ENCODE results near the gene ZNF236. TPM values are rescaled to one million over a fixed set of nuclear protein-coding genes. Genes with fewer than 3 reads are reported as not detected.

Gene ZNF236
- total and polyA plus RNA-seq, 5 donors from 2014 or later = 5.5 to 26.1 (median 8.1) TPM

DNA sequence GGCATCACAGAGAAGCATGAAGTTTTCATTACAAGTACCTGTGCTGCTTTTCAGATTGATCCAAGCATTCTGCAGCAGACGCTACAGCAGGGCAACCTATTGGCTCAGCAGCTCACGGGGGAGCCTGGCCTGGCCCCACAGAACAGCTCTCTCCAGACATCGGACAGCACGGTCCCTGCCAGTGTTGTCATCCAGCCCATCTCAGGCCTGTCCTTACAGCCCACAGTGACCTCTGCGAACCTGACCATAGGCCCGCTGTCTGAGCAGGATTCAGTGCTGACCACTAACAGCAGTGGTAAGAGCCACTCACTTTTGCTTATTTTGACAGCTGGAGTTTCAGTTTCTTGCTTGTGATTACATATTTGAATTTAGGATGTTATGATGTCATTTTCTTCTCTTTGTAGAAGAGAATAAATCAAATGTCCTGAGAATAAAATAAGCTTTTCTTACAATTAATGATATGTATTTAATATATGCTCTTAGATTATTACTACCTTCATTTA, 104.9 kb downstream of the ZNF236 start:
- Histone ChIP-seq H3K4me3 (ENCODE audit: low read depth, low read length) (no peak overlapping the region), H3K36me3 (ENCODE audit: control insufficient read depth, insufficient read depth, low read length) (peaks cover 70% of the 10 kb centered on the region), H3K9me3 (ENCODE audit: control insufficient read depth in 2 of 2, low read length in 2 of 2) (no peaks in the 10 kb centered on the region), H3K27ac (ENCODE audit: insufficient read depth, low read length, poor library complexity, severe bottlenecking) (no peak overlapping the region), H3K27me3 (ENCODE audit: control insufficient read depth, insufficient read depth, low read length) (no peaks in the 10 kb centered on the region), H3K4me1 (ENCODE audit: control insufficient read depth, insufficient read depth, low read length, poor library complexity, severe bottlenecking) (no peaks in the 10 kb centered on the region)
- H3K4me3 Mint-ChIP-seq = no peak overlapping the region
- no peak overlapping the region for H3K27ac Mint-ChIP-seq
- DNase-seq (no peak), ATAC-seq (ENCODE audit: low read depth in 2 of 2) (no peak)
- H3K9me3 Mint-ChIP-seq = no peaks in the 10 kb centered on the region
- H3K4me1 Mint-ChIP-seq = peaks cover 0 to 2% (median under 1%) of the 10 kb centered on the region in 4 donors
- no peaks in the 10 kb centered on the region for H3K27me3 Mint-ChIP-seq
- H3K36me3 Mint-ChIP-seq = peaks cover 63% of the 10 kb centered on the region

DNA sequence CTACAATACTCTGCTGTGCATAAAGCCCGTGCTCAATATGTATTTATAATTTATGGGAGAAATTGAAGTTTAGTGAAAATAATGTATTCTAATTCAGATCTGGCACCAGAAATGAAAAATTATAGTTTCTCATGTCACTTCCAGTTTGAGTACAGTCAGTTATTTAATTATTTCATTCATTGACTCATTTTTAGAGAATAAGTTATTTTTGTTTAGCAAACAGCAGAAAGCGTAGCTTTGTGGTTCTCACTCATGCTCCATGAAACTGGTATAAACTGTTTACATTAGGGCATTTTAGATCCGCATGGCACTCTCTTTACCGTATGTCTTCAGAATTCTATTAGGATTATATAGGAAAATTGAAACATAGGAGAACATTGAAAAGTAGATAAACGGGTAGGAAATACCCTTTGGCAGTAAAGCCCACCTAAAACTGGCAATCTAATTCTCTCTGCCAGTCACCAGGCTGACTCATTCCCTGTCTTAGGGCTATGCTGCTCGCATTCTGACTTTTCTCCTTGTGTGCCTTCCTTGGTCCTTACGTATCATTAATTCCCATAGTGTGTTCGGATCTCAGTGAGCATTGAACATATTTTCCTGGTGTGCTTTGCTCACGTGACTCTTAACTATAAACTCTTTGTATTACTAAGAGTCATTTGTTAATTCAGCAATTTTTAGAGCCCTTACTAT, 106.0 kb downstream of the ZNF236 start:
- ATAC-seq (ENCODE audit: low read depth in 2 of 2) (no peak), DNase-seq (no peak)
- Mint-ChIP-seq H3K4me1 (peaks cover 0 to 3% (median 0%) of the 10 kb centered on the region in 4 donors), H3K36me3 (peaks cover 68% of the 10 kb centered on the region), H3K9me3 (no peaks in the 10 kb centered on the region), H3K27me3 (no peaks in the 10 kb centered on the region), H3K27ac (no peak overlapping the region), H3K4me3 (no peak overlapping the region)
- Histone ChIP-seq H3K27ac (ENCODE audit: insufficient read depth, low read length, poor library complexity, severe bottlenecking) (no peak overlapping the region), H3K4me1 (ENCODE audit: control insufficient read depth, insufficient read depth, low read length, poor library complexity, severe bottlenecking) (no peaks in the 10 kb centered on the region), H3K4me3 (ENCODE audit: low read depth, low read length) (no peak overlapping the region), H3K27me3 (ENCODE audit: control insufficient read depth, insufficient read depth, low read length) (no peaks in the 10 kb centered on the region), H3K9me3 (ENCODE audit: control insufficient read depth in 2 of 2, low read length in 2 of 2) (no peaks in the 10 kb centered on the region), H3K36me3 (ENCODE audit: control insufficient read depth, insufficient read depth, low read length) (peaks cover 71% of the 10 kb centered on the region)

DNA sequence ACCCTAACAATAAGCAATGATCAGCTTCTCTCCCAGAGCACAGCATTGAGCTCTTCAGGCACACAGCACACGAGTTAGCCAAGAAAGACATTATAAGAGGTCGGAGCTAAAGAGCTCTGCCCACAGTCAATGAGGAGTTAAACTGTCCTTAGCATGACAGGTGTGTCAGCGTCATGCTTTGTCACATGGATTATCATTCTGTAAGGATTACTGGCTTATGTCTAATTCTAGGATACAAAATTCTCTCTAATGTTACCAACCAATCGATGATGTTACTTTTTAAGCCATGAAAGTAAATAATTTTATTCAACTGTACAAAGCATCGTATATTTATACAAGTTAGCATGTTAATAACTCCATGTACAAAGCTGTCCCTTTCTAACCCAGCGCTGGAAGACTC, 108.8 kb downstream of the ZNF236 start:
- Histone ChIP-seq H3K9me3 (ENCODE audit: control insufficient read depth in 2 of 2, low read length in 2 of 2) (no peaks in the 10 kb centered on the region), H3K4me1 (ENCODE audit: control insufficient read depth, insufficient read depth, low read length, poor library complexity, severe bottlenecking) (no peaks in the 10 kb centered on the region), H3K27ac (ENCODE audit: insufficient read depth, low read length, poor library complexity, severe bottlenecking) (no peak overlapping the region), H3K27me3 (ENCODE audit: control insufficient read depth, insufficient read depth, low read length) (no peaks in the 10 kb centered on the region), H3K36me3 (ENCODE audit: control insufficient read depth, insufficient read depth, low read length) (peaks cover 50% of the 10 kb centered on the region), H3K4me3 (ENCODE audit: low read depth, low read length) (no peak overlapping the region)
- H3K27ac Mint-ChIP-seq = no peak overlapping the region
- no peak overlapping the region for H3K4me3 Mint-ChIP-seq
- H3K4me1 Mint-ChIP-seq = peaks cover 0 to 3% (median 0%) of the 10 kb centered on the region in 4 donors
- no peak for DNase-seq
- no peak for ATAC-seq (ENCODE audit: low read depth in 2 of 2)
- H3K27me3 Mint-ChIP-seq = no peaks in the 10 kb centered on the region
- H3K9me3 Mint-ChIP-seq = no peaks in the 10 kb centered on the region
- peaks cover 55% of the 10 kb centered on the region for H3K36me3 Mint-ChIP-seq

DNA sequence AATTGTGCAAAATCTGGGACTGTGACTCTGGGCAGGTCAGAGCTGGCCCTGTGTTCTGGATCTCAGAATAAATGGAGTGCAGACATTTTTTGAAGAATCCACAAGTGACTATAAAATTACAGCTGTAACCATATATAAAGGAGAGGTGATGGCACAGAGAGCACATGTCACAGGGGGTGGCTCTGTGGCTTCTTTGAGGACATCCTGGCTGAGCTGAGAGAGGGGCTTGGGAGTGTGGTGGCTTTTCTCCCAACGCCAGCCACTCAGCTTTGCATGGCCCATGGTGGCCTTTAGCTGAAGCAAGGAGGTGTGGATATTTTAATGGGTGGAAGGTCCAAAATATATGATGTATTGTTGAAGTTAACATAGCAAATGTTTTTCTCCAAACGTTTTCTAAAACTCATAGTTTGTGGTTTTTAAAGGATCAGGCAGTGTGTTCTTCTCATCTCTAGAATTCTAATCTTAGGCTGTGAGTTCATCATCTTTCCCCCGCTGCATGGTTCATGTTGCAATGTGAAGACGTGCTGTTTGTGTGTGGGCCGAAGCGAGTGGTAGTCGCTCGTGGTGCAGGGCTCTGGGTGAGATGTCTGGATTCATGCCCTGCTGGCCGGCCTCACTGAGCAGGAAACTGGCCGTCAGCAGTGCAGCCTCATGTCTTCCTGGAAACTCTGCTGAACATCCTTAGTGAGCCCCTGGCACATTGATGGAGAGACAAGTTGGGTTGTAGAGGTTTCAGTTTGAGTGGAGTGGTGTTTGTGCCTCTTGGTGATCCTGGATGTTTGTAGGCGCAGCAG, 109.9 kb downstream of the ZNF236 start:
- H3K27me3 Mint-ChIP-seq = no peaks in the 10 kb centered on the region
- H3K36me3 ChIP-seq (ENCODE audit: control insufficient read depth, insufficient read depth, low read length) = peaks cover 53% of the 10 kb centered on the region
- H3K36me3 Mint-ChIP-seq = peaks cover 55% of the 10 kb centered on the region
- DNase-seq (no peak), ATAC-seq (ENCODE audit: low read depth in 2 of 2) (no peak)
- no peak overlapping the region for H3K4me3 Mint-ChIP-seq
- H3K27me3 ChIP-seq (ENCODE audit: control insufficient read depth, insufficient read depth, low read length) = no peaks in the 10 kb centered on the region
- peaks cover 0 to 3% (median 0%) of the 10 kb centered on the region in 4 donors for H3K4me1 Mint-ChIP-seq
- peak overlapping the region in 1 of 3 donors; percentile 94 for H3K27ac Mint-ChIP-seq
- no peaks in the 10 kb centered on the region for H3K4me1 ChIP-seq (ENCODE audit: control insufficient read depth, insufficient read depth, low read length, poor library complexity, severe bottlenecking)
- no peak overlapping the region for H3K4me3 ChIP-seq (ENCODE audit: low read depth, low read length)
- H3K9me3 ChIP-seq (ENCODE audit: control insufficient read depth in 2 of 2, low read length in 2 of 2) = no peaks in the 10 kb centered on the region
- H3K9me3 Mint-ChIP-seq = no peaks in the 10 kb centered on the region
- no peak overlapping the region for H3K27ac ChIP-seq (ENCODE audit: insufficient read depth, low read length, poor library complexity, severe bottlenecking)

DNA sequence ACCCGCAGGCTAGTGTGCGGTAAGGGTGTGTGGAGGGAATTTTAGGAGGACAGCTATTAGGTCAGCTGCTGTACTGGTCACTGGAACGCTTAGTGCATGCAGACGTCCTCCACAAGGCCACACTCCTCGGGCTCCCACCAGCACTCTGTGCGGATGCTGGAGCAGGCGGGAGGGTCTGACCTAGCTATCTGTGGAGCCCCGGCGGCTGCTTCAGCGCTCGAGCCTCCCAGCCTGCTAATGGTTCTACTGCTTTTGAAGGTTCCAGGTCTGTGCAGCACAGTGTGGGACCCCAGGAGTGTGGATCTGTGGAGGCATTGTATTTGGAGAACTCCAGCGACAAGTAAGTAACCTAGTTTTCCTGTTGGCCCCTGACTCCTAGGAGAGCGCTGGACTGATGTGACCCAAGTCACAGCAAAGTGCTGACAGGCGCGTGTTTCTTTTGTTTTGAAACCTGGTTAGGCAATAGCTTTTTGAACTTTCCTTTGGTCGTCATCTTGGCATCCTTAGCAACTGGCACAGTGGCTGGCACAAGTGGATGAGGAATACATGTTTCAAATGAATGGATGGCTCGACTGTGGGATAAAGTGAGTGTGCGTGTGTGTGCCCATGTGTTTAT, 113.5 kb downstream of the ZNF236 start:
- Histone ChIP-seq H3K36me3 (ENCODE audit: control insufficient read depth, insufficient read depth, low read length) (peaks cover 42% of the 10 kb centered on the region), H3K27ac (ENCODE audit: insufficient read depth, low read length, poor library complexity, severe bottlenecking) (no peak overlapping the region), H3K27me3 (ENCODE audit: control insufficient read depth, insufficient read depth, low read length) (no peaks in the 10 kb centered on the region), H3K4me1 (ENCODE audit: control insufficient read depth, insufficient read depth, low read length, poor library complexity, severe bottlenecking) (no peaks in the 10 kb centered on the region), H3K4me3 (ENCODE audit: low read depth, low read length) (no peak overlapping the region), H3K9me3 (ENCODE audit: control insufficient read depth in 2 of 2, low read length in 2 of 2) (no peaks in the 10 kb centered on the region)
- H3K27ac Mint-ChIP-seq = no peak overlapping the region
- H3K27me3 Mint-ChIP-seq = no peaks in the 10 kb centered on the region
- ATAC-seq (ENCODE audit: low read depth in 2 of 2) (no peak), DNase-seq (no peak)
- no peak overlapping the region for H3K4me3 Mint-ChIP-seq
- peaks cover 54% of the 10 kb centered on the region for H3K36me3 Mint-ChIP-seq
- peaks cover 0 to 3% (median 0%) of the 10 kb centered on the region in 4 donors for H3K4me1 Mint-ChIP-seq
- H3K9me3 Mint-ChIP-seq = no peaks in the 10 kb centered on the region

DNA sequence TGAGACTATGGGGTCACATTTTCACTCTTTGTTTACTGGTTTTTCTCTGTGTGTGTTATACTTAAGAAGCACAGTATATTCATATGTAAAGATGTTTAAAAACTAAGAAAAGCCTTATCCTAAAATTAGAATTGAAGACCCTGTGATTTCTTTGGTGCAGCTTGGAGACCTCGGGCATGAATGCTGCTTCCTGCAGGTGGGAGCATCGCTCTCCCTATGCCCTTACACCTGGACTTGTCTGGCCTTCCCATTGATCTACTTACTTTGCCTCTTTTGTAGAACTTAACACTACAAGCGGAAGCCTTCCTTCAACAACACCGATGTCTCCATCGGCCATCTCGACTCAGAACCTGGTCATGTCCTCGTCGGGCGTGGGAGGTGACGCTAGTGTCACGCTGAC, 114.5 kb downstream of the ZNF236 start:
- Mint-ChIP-seq H3K36me3 (peaks cover 48% of the 10 kb centered on the region), H3K4me1 (peaks cover 0 to 3% (median 0%) of the 10 kb centered on the region in 4 donors), H3K4me3 (no peak overlapping the region), H3K27ac (peak overlapping the region in 1 of 3 donors; percentile 44), H3K27me3 (no peaks in the 10 kb centered on the region), H3K9me3 (no peaks in the 10 kb centered on the region)
- Histone ChIP-seq H3K9me3 (ENCODE audit: control insufficient read depth in 2 of 2, low read length in 2 of 2) (no peaks in the 10 kb centered on the region), H3K27me3 (ENCODE audit: control insufficient read depth, insufficient read depth, low read length) (no peaks in the 10 kb centered on the region), H3K4me1 (ENCODE audit: control insufficient read depth, insufficient read depth, low read length, poor library complexity, severe bottlenecking) (no peaks in the 10 kb centered on the region), H3K27ac (ENCODE audit: insufficient read depth, low read length, poor library complexity, severe bottlenecking) (no peak overlapping the region), H3K4me3 (ENCODE audit: low read depth, low read length) (no peak overlapping the region), H3K36me3 (ENCODE audit: control insufficient read depth, insufficient read depth, low read length) (peaks cover 36% of the 10 kb centered on the region)
- DNase-seq (no peak), ATAC-seq (ENCODE audit: low read depth in 2 of 2) (no peak)

DNA sequence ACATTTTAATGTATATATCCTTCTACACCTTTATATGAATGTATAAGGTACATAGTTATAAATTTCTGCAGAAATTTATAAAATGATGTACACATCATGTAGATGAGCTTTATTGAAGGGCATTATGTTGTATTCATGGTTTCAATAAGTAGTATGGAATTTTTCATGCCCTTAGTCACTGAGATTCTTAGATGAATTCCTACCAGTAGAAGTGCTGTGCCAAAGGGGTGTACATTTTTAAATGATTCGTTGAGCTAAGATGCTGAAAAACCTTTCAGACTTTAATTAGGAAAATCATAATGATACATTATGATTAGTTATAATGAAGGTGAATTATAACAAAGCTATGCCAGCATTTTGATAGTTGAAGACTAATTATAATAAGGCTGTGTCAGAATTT, 115.2 kb downstream of the ZNF236 start:
- Histone ChIP-seq H3K27ac (ENCODE audit: insufficient read depth, low read length, poor library complexity, severe bottlenecking) (no peak overlapping the region), H3K4me1 (ENCODE audit: control insufficient read depth, insufficient read depth, low read length, poor library complexity, severe bottlenecking) (no peaks in the 10 kb centered on the region), H3K9me3 (ENCODE audit: control insufficient read depth in 2 of 2, low read length in 2 of 2) (no peaks in the 10 kb centered on the region), H3K36me3 (ENCODE audit: control insufficient read depth, insufficient read depth, low read length) (peaks cover 33% of the 10 kb centered on the region), H3K27me3 (ENCODE audit: control insufficient read depth, insufficient read depth, low read length) (no peaks in the 10 kb centered on the region), H3K4me3 (ENCODE audit: low read depth, low read length) (no peak overlapping the region)
- Mint-ChIP-seq H3K27me3 (no peaks in the 10 kb centered on the region), H3K27ac (no peak overlapping the region), H3K36me3 (peaks cover 41% of the 10 kb centered on the region), H3K4me1 (peaks cover 0 to 3% (median 0%) of the 10 kb centered on the region in 4 donors), H3K4me3 (no peak overlapping the region), H3K9me3 (no peaks in the 10 kb centered on the region)
- ATAC-seq (ENCODE audit: low read depth in 2 of 2) = no peak
- DNase-seq = no peak

Data from CD4-positive, CD25-positive, alpha-beta regulatory T cell (primary cell).